Panc1 (cell line): ENCODE measurements around the gene IRF8. TPM values are rescaled to one million over a fixed set of nuclear protein-coding genes. Genes with fewer than 3 reads are reported as not detected.

Source experiments
- ATAC-seq: fragments of 200-7000 bp; cut with Tn5 transposase; 2 replicates; pipeline ENCODE4 v1.9.1; 2020; ENCODE audit warnings: mild to moderate bottlenecking, moderate library complexity
- BruUV-seq: library from RNA; stranded (reverse); fragments of 400-500 nt; replicated peaks from 2 replicates; lab custom pipeline; 2021; lab: Mats Ljungman, UMichigan
- CTCF ChIA-PET: fragments of 300-600 bp; sonication (Branson Sonifier 250); formaldehyde crosslinking; loops from one replicate; lab custom pipeline; 2022; ENCODE audit warnings: antibody characterized with exemption; lab: Charles Lee
- POLR2A ChIA-PET: fragments of 300-600 bp; sonication (Branson Sonifier 250); formaldehyde crosslinking; loops from one replicate; lab custom pipeline; 2022; ENCODE audit warnings: antibody characterized with exemption; lab: Charles Lee
- DNase-seq: peaks from one replicate; pipeline ENCODE4 v3.0.0-alpha.2; 2010; ENCODE audit warnings: low read depth, low spot score
- H3K27ac ChIP-seq: 2 replicates; pipeline ENCODE4 v1.5.1; 2011; ENCODE audit warnings: mild to moderate bottlenecking, low read length, inconsistent platforms
- H3K27me3 ChIP-seq: fragments of 200-500 bp; sonication (Bioruptor generic); 2 replicates; pipeline ENCODE4 v1.6.0; 2014; ENCODE audit warnings: low read length, inconsistent platforms; ENCODE audit not compliant: control insufficient read depth, insufficient read depth
- H3K36me3 ChIP-seq: fragments of 200-500 bp; sonication (Bioruptor generic); 2 replicates; pipeline ENCODE4 v1.5.1; 2014; ENCODE audit warnings: inconsistent platforms, mild to moderate bottlenecking, low read length, moderate library complexity; ENCODE audit not compliant: control insufficient read depth, insufficient read depth
- H3K4me1 ChIP-seq: 2 replicates; pipeline ENCODE4 v1.5.1; 2011; ENCODE audit warnings: inconsistent platforms, mild to moderate bottlenecking, low read length, moderate library complexity; ENCODE audit not compliant: control insufficient read depth, insufficient read depth
- H3K4me3 ChIP-seq, 2 experiments: 2 replicates each; pipeline ENCODE4 v1.5.1; 2011 to 2012; ENCODE audit warnings: low read depth in 2 of 2, low read length in 2 of 2, mild to moderate bottlenecking in 2 of 2, inconsistent platforms in 1 of 2, moderate library complexity in 1 of 2
- H3K9me3 ChIP-seq: fragments of 200-500 bp; sonication (Bioruptor generic); 2 replicates; pipeline ENCODE4 v1.5.1; 2014; ENCODE audit warnings: low read depth, mild to moderate bottlenecking, inconsistent platforms, low read length, moderate library complexity; ENCODE audit not compliant: control insufficient read depth, insufficient read depth
- POLR2AphosphoS5 ChIP-seq: IDR thresholded peaks from 2 replicates; pipeline ENCODE4 v1.6.1; 2012; ENCODE audit warnings: mild to moderate bottlenecking, low read depth, low read length, moderate library complexity
- SIN3A ChIP-seq: IDR thresholded peaks from 2 replicates; pipeline ENCODE4 v1.6.1; 2012; ENCODE audit warnings: low read depth, mild to moderate bottlenecking, low read length, moderate library complexity, borderline replicate concordance; ENCODE audit not compliant: insufficient read depth
- TCF7L2 ChIP-seq: IDR thresholded peaks from 2 replicates; pipeline ENCODE4 v1.6.1; 2011; ENCODE audit warnings: mild to moderate bottlenecking, low read depth, low read length, inconsistent platforms
- in situ Hi-C: cut with HindIII; loops from 2 replicates; pipeline ENCODE4 v1.10.0; 2016; ENCODE audit warnings: low sequenced_read_pairs, low pct_unique_long_range_greater_than_20kb
- intact Hi-C: fragments of 100-400 bp; cut with micrococcal nuclease; formaldehyde crosslinking; loops from one replicate; pipeline ENCODE4 v1.10.0; 2022; ENCODE audit not compliant: unreplicated experiment
- total RNA-seq: library from RNA; stranded (reverse); gene quantifications from one replicate; pipeline ENCODE4 v1.2.1, GENCODE V29; 2021; ENCODE audit not compliant: unreplicated experiment
- TF ChIP-seq, protein P1 (sequence below): fragments of 450-650 bp; IDR thresholded peaks from 2 replicates; pipeline ENCODE4 v1.5.1; 2017; ENCODE audit warnings: mild to moderate bottlenecking
- TF ChIP-seq, protein P2 (sequence below), 2 experiments: IDR thresholded peaks; 2 replicates each; pipeline ENCODE4 v1.6.1; 2011 to 2012; ENCODE audit warnings: low read depth in 2 of 2, control low read depth in 1 of 2, low read length in 1 of 2, mild to moderate bottlenecking in 1 of 2, moderate library complexity in 1 of 2; ENCODE audit not compliant: insufficient read depth in 1 of 2

IRF8 gene
- total RNA-seq, 1 experiment from 2014 or later, result 0.62 TPM

DNA sequence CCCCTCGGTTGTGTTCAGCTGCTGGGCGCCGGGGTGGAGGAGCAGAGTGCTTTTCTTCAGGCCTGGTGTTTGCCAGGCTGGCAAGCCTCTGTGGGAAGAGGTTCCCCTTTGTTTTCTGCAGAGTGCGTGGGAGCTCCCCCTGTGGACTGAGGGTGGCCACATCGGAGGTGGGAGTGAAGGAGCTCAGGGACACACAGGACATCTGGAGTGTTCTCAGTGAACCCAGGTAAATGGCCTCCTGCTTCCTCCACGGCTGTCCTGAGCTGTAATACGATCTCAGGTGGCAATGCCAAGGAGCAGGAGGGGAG, 39.2 kb upstream of the IRF8 start:
- H3K4me1 ChIP-seq, result no peaks in the 10 kb centered on the region
- intact Hi-C loops, result no loop called here
- in situ Hi-C loops, result no loop called here
- no peak for ATAC-seq
- H3K9me3 ChIP-seq, result no peaks in the 10 kb centered on the region
- no peak overlapping the region for H3K4me3 ChIP-seq
- CTCF ChIA-PET, result no interaction called here
- BruUV-seq, result no TSS peak
- POLR2A ChIA-PET, result no interaction called here
- DNase-seq, result no peak
- no peaks in the 10 kb centered on the region; the same call in 1 of the 2 replicates for H3K27me3 ChIP-seq
- no peaks in the 10 kb centered on the region for H3K36me3 ChIP-seq
- H3K27ac ChIP-seq, result no peak overlapping the region
- TF ChIP-seq SIN3A, result no peak
- TF ChIP-seq, protein P1, sequence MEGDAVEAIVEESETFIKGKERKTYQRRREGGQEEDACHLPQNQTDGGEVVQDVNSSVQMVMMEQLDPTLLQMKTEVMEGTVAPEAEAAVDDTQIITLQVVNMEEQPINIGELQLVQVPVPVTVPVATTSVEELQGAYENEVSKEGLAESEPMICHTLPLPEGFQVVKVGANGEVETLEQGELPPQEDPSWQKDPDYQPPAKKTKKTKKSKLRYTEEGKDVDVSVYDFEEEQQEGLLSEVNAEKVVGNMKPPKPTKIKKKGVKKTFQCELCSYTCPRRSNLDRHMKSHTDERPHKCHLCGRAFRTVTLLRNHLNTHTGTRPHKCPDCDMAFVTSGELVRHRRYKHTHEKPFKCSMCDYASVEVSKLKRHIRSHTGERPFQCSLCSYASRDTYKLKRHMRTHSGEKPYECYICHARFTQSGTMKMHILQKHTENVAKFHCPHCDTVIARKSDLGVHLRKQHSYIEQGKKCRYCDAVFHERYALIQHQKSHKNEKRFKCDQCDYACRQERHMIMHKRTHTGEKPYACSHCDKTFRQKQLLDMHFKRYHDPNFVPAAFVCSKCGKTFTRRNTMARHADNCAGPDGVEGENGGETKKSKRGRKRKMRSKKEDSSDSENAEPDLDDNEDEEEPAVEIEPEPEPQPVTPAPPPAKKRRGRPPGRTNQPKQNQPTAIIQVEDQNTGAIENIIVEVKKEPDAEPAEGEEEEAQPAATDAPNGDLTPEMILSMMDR, result no peak
- TF ChIP-seq, protein P2, sequence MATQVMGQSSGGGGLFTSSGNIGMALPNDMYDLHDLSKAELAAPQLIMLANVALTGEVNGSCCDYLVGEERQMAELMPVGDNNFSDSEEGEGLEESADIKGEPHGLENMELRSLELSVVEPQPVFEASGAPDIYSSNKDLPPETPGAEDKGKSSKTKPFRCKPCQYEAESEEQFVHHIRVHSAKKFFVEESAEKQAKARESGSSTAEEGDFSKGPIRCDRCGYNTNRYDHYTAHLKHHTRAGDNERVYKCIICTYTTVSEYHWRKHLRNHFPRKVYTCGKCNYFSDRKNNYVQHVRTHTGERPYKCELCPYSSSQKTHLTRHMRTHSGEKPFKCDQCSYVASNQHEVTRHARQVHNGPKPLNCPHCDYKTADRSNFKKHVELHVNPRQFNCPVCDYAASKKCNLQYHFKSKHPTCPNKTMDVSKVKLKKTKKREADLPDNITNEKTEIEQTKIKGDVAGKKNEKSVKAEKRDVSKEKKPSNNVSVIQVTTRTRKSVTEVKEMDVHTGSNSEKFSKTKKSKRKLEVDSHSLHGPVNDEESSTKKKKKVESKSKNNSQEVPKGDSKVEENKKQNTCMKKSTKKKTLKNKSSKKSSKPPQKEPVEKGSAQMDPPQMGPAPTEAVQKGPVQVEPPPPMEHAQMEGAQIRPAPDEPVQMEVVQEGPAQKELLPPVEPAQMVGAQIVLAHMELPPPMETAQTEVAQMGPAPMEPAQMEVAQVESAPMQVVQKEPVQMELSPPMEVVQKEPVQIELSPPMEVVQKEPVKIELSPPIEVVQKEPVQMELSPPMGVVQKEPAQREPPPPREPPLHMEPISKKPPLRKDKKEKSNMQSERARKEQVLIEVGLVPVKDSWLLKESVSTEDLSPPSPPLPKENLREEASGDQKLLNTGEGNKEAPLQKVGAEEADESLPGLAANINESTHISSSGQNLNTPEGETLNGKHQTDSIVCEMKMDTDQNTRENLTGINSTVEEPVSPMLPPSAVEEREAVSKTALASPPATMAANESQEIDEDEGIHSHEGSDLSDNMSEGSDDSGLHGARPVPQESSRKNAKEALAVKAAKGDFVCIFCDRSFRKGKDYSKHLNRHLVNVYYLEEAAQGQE (IDR thresholded peaks at IDR 0.05; ENCODE audit: insufficient read depth in 1 of 2, low read depth in 2 of 2, low read length in 1 of 2), result no peak
- TF ChIP-seq TCF7L2, result no peak
- no peak for TF ChIP-seq POLR2AphosphoS5

DNA sequence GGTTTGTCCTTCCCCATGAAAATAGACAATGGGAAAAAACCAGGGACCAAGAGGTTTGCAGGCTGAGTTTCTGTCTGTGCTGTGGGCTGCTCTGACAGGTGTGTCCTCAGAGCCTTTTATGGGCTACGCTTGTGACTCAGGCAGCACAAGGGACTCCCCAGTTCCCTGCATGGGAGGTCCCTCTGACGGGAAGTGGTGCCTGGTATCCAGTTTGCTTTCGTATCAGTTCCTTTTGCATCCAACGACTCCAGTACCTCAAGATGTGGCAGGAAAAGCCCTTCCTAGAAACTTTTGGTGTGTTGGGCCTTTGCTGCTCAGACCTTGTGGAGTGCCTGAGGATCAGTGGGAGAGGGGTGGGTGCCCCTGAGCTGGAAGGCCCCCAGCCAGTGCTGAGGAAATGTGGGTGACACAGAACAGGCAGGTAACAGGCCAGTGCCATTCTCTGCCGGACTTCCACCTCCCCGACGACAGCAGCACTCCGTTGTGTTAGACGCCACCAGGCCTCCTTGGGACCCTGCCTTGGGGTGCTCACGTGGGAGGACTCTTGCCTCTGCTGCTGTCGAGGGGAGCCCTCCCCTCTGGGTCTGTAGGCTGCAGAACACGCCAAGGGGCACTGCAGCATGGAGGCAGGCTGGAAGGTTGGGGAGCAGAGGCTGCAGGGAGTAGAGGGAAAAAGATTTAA, 38.4 kb upstream of the IRF8 start:
- intact Hi-C loops (no loop called here), in situ Hi-C loops (no loop called here)
- no peak overlapping the region for H3K27ac ChIP-seq
- DNase-seq (no peak), ATAC-seq (no peak)
- H3K27me3 ChIP-seq, result no peaks in the 10 kb centered on the region; the same call in 1 of the 2 replicates
- no peak for TF ChIP-seq TCF7L2
- no peak for TF ChIP-seq POLR2AphosphoS5
- TF ChIP-seq, protein P1, result no peak
- TF ChIP-seq, protein P2 (IDR thresholded peaks at IDR 0.05; ENCODE audit: insufficient read depth in 1 of 2, low read depth in 2 of 2, low read length in 1 of 2), result no peak
- TF ChIP-seq SIN3A, result no peak
- H3K4me3 ChIP-seq, result no peak overlapping the region
- H3K9me3 ChIP-seq, result no peaks in the 10 kb centered on the region
- no peaks in the 10 kb centered on the region for H3K36me3 ChIP-seq
- CTCF ChIA-PET, result no interaction called here
- no peaks in the 10 kb centered on the region for H3K4me1 ChIP-seq
- no TSS peak for BruUV-seq
- POLR2A ChIA-PET, result no interaction called here
